Activated CD4-positive, alpha-beta T cell treated with anti-CD3 and anti-CD28 coated beads for 36 hours (primary cell): Measurements from ENCODE around the gene PID1. TPM values are rescaled to one million over a fixed set of nuclear protein-coding genes. Genes with fewer than 3 reads are reported as not detected.

ENCODE experiments used
- ATAC-seq: fragments of 200-7000 bp; cut with Tn5 transposase; one replicate; pipeline ENCODE4 v1.10.0; 2021; ENCODE audit warnings: mild to moderate bottlenecking, moderate library complexity
- CTCF ChIA-PET: fragments of 350-600 bp; sonication (Branson Sonifier 250); formaldehyde crosslinking; loops from one replicate; lab custom pipeline; 2021; ENCODE audit warnings: antibody characterized with exemption; lab: Charles Lee
- POLR2A ChIA-PET: fragments of 350-600 bp; sonication (Branson Sonifier 250); formaldehyde crosslinking; loops from one replicate; lab custom pipeline; 2021; ENCODE audit warnings: antibody characterized with exemption, inconsistent platforms; lab: Charles Lee
- DNase-seq: peaks from one replicate; pipeline ENCODE4 v3.0.0-alpha.2; 2020
- H3K27ac Mint-ChIP-seq: one replicate; pipeline ENCODE4 v1.8.0; 2021; ENCODE audit warnings: mixed read lengths
- H3K27me3 Mint-ChIP-seq: one replicate; pipeline ENCODE4 v1.8.0; 2021; ENCODE audit warnings: mixed read lengths
- H3K36me3 Mint-ChIP-seq: one replicate; pipeline ENCODE4 v1.8.0; 2021; ENCODE audit warnings: low read depth, mixed read lengths
- H3K4me1 Mint-ChIP-seq: one replicate; pipeline ENCODE4 v1.8.0; 2021; ENCODE audit warnings: mixed read lengths
- H3K4me3 Mint-ChIP-seq: one replicate; pipeline ENCODE4 v1.8.0; 2021; ENCODE audit warnings: mild to moderate bottlenecking, moderate library complexity, mixed read lengths
- H3K9me3 Mint-ChIP-seq: one replicate; pipeline ENCODE4 v1.8.0; 2021; ENCODE audit warnings: low read depth, mixed read lengths
- intact Hi-C, 2 experiments: fragments of 100-400 bp; cut with DNase I in 1 of 2; cut with micrococcal nuclease in 1 of 2; formaldehyde crosslinking; loops; one replicate each; pipeline versions ENCODE4 v1.14.2 to v1.15.1; 2022 to 2024; cut with DNase I, micrococcal nuclease
- total RNA-seq, 2 experiments: library from RNA; stranded (reverse); gene quantifications; one replicate each; pipeline ENCODE4 v1.2.3, GENCODE V29; 2021

The PID1 gene
- total RNA-seq, result not detected

- Mint-ChIP-seq H3K36me3 (no peaks in the 10 kb centered on the region), H3K27ac (no peak within 1 kb of the TSS), H3K27me3 (peaks cover 21% of the 10 kb centered on the region), H3K4me1 (no peaks in the 10 kb centered on the region), H3K4me3 (no peak within 1 kb of the TSS), H3K9me3 (no peaks in the 10 kb centered on the region)
- ATAC-seq, result no peak
- intact Hi-C loops, result loop anchor here in 1 of 2 experiments (5.0 kb wide), 1 partner anchor 1223 kb away; no protein-coding TSS in a partner anchor
- CTCF ChIA-PET, result no interaction called here
- POLR2A ChIA-PET, result no interaction called here
- DNase-seq, result no peak
These were observed at the start of gene PID1 for GRCh38 chr2:229270551-229271410. TSS of gene PID1 (minus strand) at chr2:229271287. CDS start at chr2:229271043, 244 bp downstream.

GRCh38 chr2:229319558-229319957, 48.5 kb upstream of the PID1 start:
- peaks cover 4% of the 10 kb centered on the region for H3K9me3 Mint-ChIP-seq
- peaks cover 6% of the 10 kb centered on the region for H3K27me3 Mint-ChIP-seq
- CTCF ChIA-PET, result no interaction called here
- no peaks in the 10 kb centered on the region for H3K36me3 Mint-ChIP-seq
- intact Hi-C loops, result no loop called here
- no peak overlapping the region for H3K27ac Mint-ChIP-seq
- POLR2A ChIA-PET, result no interaction called here
- no peak overlapping the region for H3K4me3 Mint-ChIP-seq
- H3K4me1 Mint-ChIP-seq, result no peaks in the 10 kb centered on the region
- ATAC-seq (no peak), DNase-seq (no peak)

GRCh38 chr2:229314117-229314516, 43.0 kb upstream of the PID1 start:
- H3K9me3 Mint-ChIP-seq, result no peaks in the 10 kb centered on the region
- CTCF ChIA-PET, result no interaction called here
- no peaks in the 10 kb centered on the region for H3K27me3 Mint-ChIP-seq
- no peaks in the 10 kb centered on the region for H3K4me1 Mint-ChIP-seq
- ATAC-seq, result no peak
- H3K27ac Mint-ChIP-seq, result no peak overlapping the region
- H3K4me3 Mint-ChIP-seq, result no peak overlapping the region
- no peaks in the 10 kb centered on the region for H3K36me3 Mint-ChIP-seq
- no peak for DNase-seq
- intact Hi-C loops, result no loop called here
- POLR2A ChIA-PET, result no interaction called here

- ChIA-PET POLR2A (no interaction called here), CTCF (no interaction called here)
- DNase-seq (no peak), ATAC-seq (no peak)
- intact Hi-C loops, result no loop called here
- no peaks in the 10 kb centered on the region for H3K9me3 Mint-ChIP-seq
- no peaks in the 10 kb centered on the region for H3K36me3 Mint-ChIP-seq
- H3K4me1 Mint-ChIP-seq, result no peaks in the 10 kb centered on the region
- no peak overlapping the region for H3K4me3 Mint-ChIP-seq
- H3K27ac Mint-ChIP-seq, result no peak overlapping the region
- H3K27me3 Mint-ChIP-seq, result no peaks in the 10 kb centered on the region
These were observed 42.5 kb upstream of the PID1 start for GRCh38 chr2:229313591-229313990.

GRCh38 chr2:229301237-229301636, 30.1 kb upstream of the PID1 start:
- no peaks in the 10 kb centered on the region for H3K4me1 Mint-ChIP-seq
- intact Hi-C loops, result no loop called here
- POLR2A ChIA-PET, result no interaction called here
- no peak for DNase-seq
- CTCF ChIA-PET, result no interaction called here
- ATAC-seq, result no peak
- no peaks in the 10 kb centered on the region for H3K27me3 Mint-ChIP-seq
- no peak overlapping the region for H3K4me3 Mint-ChIP-seq
- H3K36me3 Mint-ChIP-seq, result no peaks in the 10 kb centered on the region
- H3K27ac Mint-ChIP-seq, result no peak overlapping the region
- H3K9me3 Mint-ChIP-seq, result no peaks in the 10 kb centered on the region

GRCh38 chr2:229300790-229301189, 29.7 kb upstream of the PID1 start:
- POLR2A ChIA-PET, result no interaction called here
- CTCF ChIA-PET, result no interaction called here
- no peaks in the 10 kb centered on the region for H3K9me3 Mint-ChIP-seq
- H3K27ac Mint-ChIP-seq, result no peak overlapping the region
- no peaks in the 10 kb centered on the region for H3K4me1 Mint-ChIP-seq
- intact Hi-C loops, result no loop called here
- DNase-seq, result no peak
- no peaks in the 10 kb centered on the region for H3K27me3 Mint-ChIP-seq
- no peak for ATAC-seq
- H3K36me3 Mint-ChIP-seq, result no peaks in the 10 kb centered on the region
- no peak overlapping the region for H3K4me3 Mint-ChIP-seq

GRCh38 chr2:229300371-229300770, 29.3 kb upstream of the PID1 start:
- DNase-seq (no peak), ATAC-seq (no peak)
- intact Hi-C loops, result no loop called here
- H3K9me3 Mint-ChIP-seq, result no peaks in the 10 kb centered on the region
- H3K4me1 Mint-ChIP-seq, result no peaks in the 10 kb centered on the region
- POLR2A ChIA-PET, result no interaction called here
- H3K36me3 Mint-ChIP-seq, result no peaks in the 10 kb centered on the region
- H3K27ac Mint-ChIP-seq, result no peak overlapping the region
- no peaks in the 10 kb centered on the region for H3K27me3 Mint-ChIP-seq
- CTCF ChIA-PET, result no interaction called here
- H3K4me3 Mint-ChIP-seq, result no peak overlapping the region

GRCh38 chr2:229297247-229297646, 26.2 kb upstream of the PID1 start:
- H3K4me3 Mint-ChIP-seq, result no peak overlapping the region

GRCh38 chr2:229296536-229296935, 25.4 kb upstream of the PID1 start:
- no peak for ATAC-seq
- no peaks in the 10 kb centered on the region for H3K9me3 Mint-ChIP-seq

More at GRCh38 chr2:229297247-229297646, 26.2 kb upstream of the PID1 start:
- no peaks in the 10 kb centered on the region for H3K4me1 Mint-ChIP-seq
- H3K27ac Mint-ChIP-seq, result no peak overlapping the region
- CTCF ChIA-PET, result no interaction called here
- no peaks in the 10 kb centered on the region for H3K27me3 Mint-ChIP-seq
- intact Hi-C loops, result no loop called here
- no peaks in the 10 kb centered on the region for H3K9me3 Mint-ChIP-seq
- no peaks in the 10 kb centered on the region for H3K36me3 Mint-ChIP-seq
- DNase-seq (no peak), ATAC-seq (no peak)
- POLR2A ChIA-PET, result no interaction called here

GRCh38 chr2:229296016-229296415, 24.9 kb upstream of the PID1 start:
- Mint-ChIP-seq H3K27me3 (no peaks in the 10 kb centered on the region), H3K4me1 (no peaks in the 10 kb centered on the region), H3K27ac (no peak overlapping the region), H3K4me3 (no peak overlapping the region), H3K9me3 (no peaks in the 10 kb centered on the region), H3K36me3 (no peaks in the 10 kb centered on the region)
- CTCF ChIA-PET, result no interaction called here
- ATAC-seq, result no peak
- POLR2A ChIA-PET, result no interaction called here
- no peak for DNase-seq
- intact Hi-C loops, result no loop called here

More at GRCh38 chr2:229296536-229296935, 25.4 kb upstream of the PID1 start:
- no peak overlapping the region for H3K27ac Mint-ChIP-seq
- H3K27me3 Mint-ChIP-seq, result no peaks in the 10 kb centered on the region
- no peaks in the 10 kb centered on the region for H3K36me3 Mint-ChIP-seq
- DNase-seq, result no peak
- ChIA-PET POLR2A (no interaction called here), CTCF (no interaction called here)
- H3K4me1 Mint-ChIP-seq, result no peaks in the 10 kb centered on the region
- intact Hi-C loops, result no loop called here
- H3K4me3 Mint-ChIP-seq, result no peak overlapping the region

GRCh38 chr2:229287823-229288222, 16.7 kb upstream of the PID1 start:
- no peaks in the 10 kb centered on the region for H3K4me1 Mint-ChIP-seq
- no peak overlapping the region for H3K27ac Mint-ChIP-seq
- peaks cover 3% of the 10 kb centered on the region for H3K9me3 Mint-ChIP-seq
- H3K27me3 Mint-ChIP-seq, result no peaks in the 10 kb centered on the region
- H3K4me3 Mint-ChIP-seq, result no peak overlapping the region
- DNase-seq (no peak), ATAC-seq (no peak)
- H3K36me3 Mint-ChIP-seq, result no peaks in the 10 kb centered on the region
- CTCF ChIA-PET, result interaction anchor here (0.7 kb wide), 1 partner anchor 1976 kb away, joined by 3 read pairs; no protein-coding TSS in a partner anchor
- intact Hi-C loops, result no loop called here
- POLR2A ChIA-PET, result no interaction called here

GRCh38 chr2:229282758-229283546, 11.9 kb upstream of the PID1 start:
- intact Hi-C loops, result no loop called here
- H3K27ac Mint-ChIP-seq, result no peak overlapping the region
- no peak overlapping the region for H3K4me3 Mint-ChIP-seq
- no peak for DNase-seq
- ChIA-PET CTCF (no interaction called here), POLR2A (no interaction called here)
- H3K4me1 Mint-ChIP-seq, result no peaks in the 10 kb centered on the region
- peaks cover 1% of the 10 kb centered on the region for H3K9me3 Mint-ChIP-seq
- H3K27me3 Mint-ChIP-seq, result no peaks in the 10 kb centered on the region
- no peaks in the 10 kb centered on the region for H3K36me3 Mint-ChIP-seq
- ATAC-seq, result no peak
